A549 (cell line): ENCODE results near the gene PRKN. TPM values are rescaled to one million over a fixed set of nuclear protein-coding genes. Genes with fewer than 3 reads are reported as not detected.
A peak's percentile ranks its signal among the peaks of the same experiment; 100 is the strongest.

Experiments
- ATAC-seq, 2 experiments: fragments of 200-7000 bp in 1 of 2; fragments of >200 bp in 1 of 2; cut with Nextera tagmentation in 1 of 2; cut with Tn5 transposase in 1 of 2; 3 replicates each; pipeline versions ENCODE4 v1.8.0 to v1.9.1; 2018 to 2020; ENCODE audit warnings: mild to moderate bottlenecking in 1 of 2, moderate library complexity in 1 of 2
- CTCF ChIA-PET: fragments of 300-600 bp; sonication (Branson Sonifier 250); formaldehyde crosslinking; extraction: SDS; loops from one replicate; lab custom pipeline; 2021; ENCODE audit warnings: antibody characterized with exemption, inconsistent platforms; lab: Yijun Ruan, JAX
- POLR2A ChIA-PET: fragments of 350-600 bp; formaldehyde crosslinking; extraction: SDS; loops from one replicate; lab custom pipeline; 2021; ENCODE audit warnings: antibody characterized with exemption, inconsistent platforms; lab: Yijun Ruan, JAX
- DNase-seq, 2 experiments: peaks; one replicate each; pipeline versions ENCODE4 v3.0.0 to v3.0.0-alpha.2; 2011 to 2016; ENCODE audit warnings: low read depth in 1 of 2, low spot score in 1 of 2
- FAIRE-seq: peaks from 2 replicates; lab custom pipeline; 2011; peaks lifted over from hg19 to GRCh38; lab: Jason Lieb, UNC
- H3K27ac ChIP-seq, 2 experiments: fragments of >200 bp; sonication (Bioruptor Twin); formaldehyde crosslinking; 3 replicates each; pipeline ENCODE4 v1.5.1; 2016 to 2017
- H3K4me1 ChIP-seq: fragments of >200 bp; sonication (Bioruptor Twin); formaldehyde crosslinking; 3 replicates; pipeline ENCODE4 v1.6.1; 2016
- H3K4me2 ChIP-seq: fragments of >200 bp; sonication (Bioruptor Twin); formaldehyde crosslinking; 3 replicates; pipeline ENCODE4 v1.6.1; 2016
- H3K4me3 ChIP-seq: fragments of >200 bp; sonication (Bioruptor Twin); formaldehyde crosslinking; 3 replicates; pipeline ENCODE4 v1.5.1; 2016
- H3K9me3 ChIP-seq: fragments of >200 bp; sonication (Bioruptor Twin); formaldehyde crosslinking; 3 replicates; pipeline ENCODE4 v1.6.1; 2016
- BCL3 ChIP-seq: fragments of >200 bp; sonication (Bioruptor Twin); formaldehyde crosslinking; IDR thresholded peaks from 3 replicates; pipeline ENCODE4 v1.6.1; 2016
- CHD4 ChIP-seq: fragments of 200-600 bp; sonication (generic); IDR thresholded peaks from 2 replicates; pipeline ENCODE4 v1.6.1; 2016; ENCODE audit warnings: antibody characterized with exemption, mild to moderate bottlenecking, borderline replicate concordance
- EHF ChIP-seq: fragments of 250-450 bp; sonication (Bioruptor Pico); IDR thresholded peaks from 2 replicates; pipeline ENCODE4 v1.5.0; 2020; ENCODE audit warnings: mild to moderate bottlenecking
- EHMT2 ChIP-seq: fragments of 200-600 bp; sonication (generic); IDR thresholded peaks from 2 replicates; pipeline ENCODE4 v1.6.1; 2016; ENCODE audit warnings: antibody characterized with exemption, low read depth, mild to moderate bottlenecking, moderate library complexity
- EP300 ChIP-seq, 2 experiments: fragments of >200 bp; sonication (Bioruptor Twin); formaldehyde crosslinking; IDR thresholded peaks; 2 replicates in 1 of 2; 3 replicates in 1 of 2; pipeline ENCODE4 v1.6.1; 2016 to 2017
- ESRRA ChIP-seq: fragments of 150-350 bp; IDR thresholded peaks from 2 replicates; pipeline ENCODE4 v1.6.1; 2014; ENCODE audit warnings: mild to moderate bottlenecking, low read length, borderline replicate concordance
- FOSB ChIP-seq: fragments of 250-450 bp; sonication (Bioruptor Pico); IDR thresholded peaks from 2 replicates; pipeline ENCODE4 v1.5.0; 2020; ENCODE audit warnings: mild to moderate bottlenecking, moderate library complexity
- FOSL2 ChIP-seq, 2 experiments: fragments of 450-650 bp in 1 of 2; fragments of >200 bp in 1 of 2; sonication (Bioruptor Twin) in 1 of 2; formaldehyde crosslinking; IDR thresholded peaks; 2 replicates each; pipeline versions ENCODE4 v1.5.0 to v1.6.1; 2016 to 2020; ENCODE audit warnings: mild to moderate bottlenecking in 1 of 2, moderate library complexity in 1 of 2
- GATA3 ChIP-seq: IDR thresholded peaks from 2 replicates; pipeline ENCODE4 v1.6.1; 2012; ENCODE audit warnings: borderline replicate concordance
- HDAC2 ChIP-seq: fragments of 200-600 bp; sonication (generic); IDR thresholded peaks from 2 replicates; pipeline ENCODE4 v1.6.1; 2016
- HOXB5 ChIP-seq: fragments of 250-450 bp; sonication (Bioruptor Pico); IDR thresholded peaks from 2 replicates; pipeline ENCODE4 v1.5.0; 2020; ENCODE audit warnings: mild to moderate bottlenecking, moderate library complexity
- MAFK ChIP-seq: fragments of 450-650 bp; IDR thresholded peaks from 2 replicates; pipeline ENCODE4 v1.6.1; 2014; ENCODE audit not compliant: partially characterized antibody
- MAX ChIP-seq: IDR thresholded peaks from 2 replicates; pipeline ENCODE4 v1.6.1; 2012
- MAZ ChIP-seq: fragments of 150-350 bp; IDR thresholded peaks from 2 replicates; pipeline ENCODE4 v1.6.1; 2014; ENCODE audit warnings: antibody characterized with exemption, low read depth, low read length, borderline replicate concordance
- MYC ChIP-seq: IDR thresholded peaks from 2 replicates; pipeline ENCODE4 v1.6.1; 2012; ENCODE audit warnings: mild to moderate bottlenecking, inconsistent platforms, low read length, improper control_type of control experiment, borderline replicate concordance
- RFX5 ChIP-seq: fragments of 450-650 bp; IDR thresholded peaks from 2 replicates; pipeline ENCODE4 v1.7.1; 2014; ENCODE audit warnings: antibody characterized with exemption, mild to moderate bottlenecking, moderate library complexity
- SMC3 ChIP-seq: fragments of >200 bp; sonication (Bioruptor Twin); formaldehyde crosslinking; IDR thresholded peaks from 3 replicates; pipeline ENCODE4 v1.6.1; 2018; ENCODE audit warnings: inconsistent platforms
- ZC3H11A ChIP-seq: fragments of 450-650 bp; IDR thresholded peaks from 2 replicates; pipeline ENCODE4 v1.6.1; 2014; ENCODE audit warnings: antibody characterized with exemption, mild to moderate bottlenecking
- ZSCAN20 ChIP-seq: fragments of 250-450 bp; sonication (Bioruptor Pico); IDR thresholded peaks from 2 replicates; pipeline ENCODE4 v1.8.0; 2022; ENCODE audit warnings: mild to moderate bottlenecking, moderate library complexity
- WGBS: methylation state at CpG from one replicate; pipeline ENCODE4 v1.1.6; 2017; ENCODE audit errors: missing lambda C conversion rate; 5-methylcytosine and 5-hydroxymethylcytosine counted together
- polyA plus RNA-seq, 4 experiments: library from polyadenylated mRNA; depleted of rRNA in 3 of 4; stranded (reverse); fragments of >200 nt; fragmentation: RNase III in 1 of 4; extraction: RNeasy Plus Mini Kit Qiagen cat#74134 plus additional on column Dnase treatment in 1 of 4; gene quantifications; 2 replicates in 3 of 4; 3 replicates in 1 of 4; pipeline ENCODE4 v1.2.3, GENCODE V29; 2011 to 2017
- TF ChIP-seq, protein P1 (sequence below): fragments of 250-450 bp; sonication (Bioruptor Pico); IDR thresholded peaks from 2 replicates; pipeline ENCODE4 v1.5.0; 2020; ENCODE audit warnings: low read depth, mild to moderate bottlenecking, moderate library complexity
- TF ChIP-seq, protein P2 (sequence below): fragments of 150-350 bp; IDR thresholded peaks from 2 replicates; pipeline ENCODE4 v1.6.1; 2014; ENCODE audit warnings: low read depth, mild to moderate bottlenecking, low read length

PRKN gene
- polyA plus RNA-seq, 2 of the 4 experiments (the other 2 are of a cell fraction), result 0.36 to 0.39 TPM

DNA sequence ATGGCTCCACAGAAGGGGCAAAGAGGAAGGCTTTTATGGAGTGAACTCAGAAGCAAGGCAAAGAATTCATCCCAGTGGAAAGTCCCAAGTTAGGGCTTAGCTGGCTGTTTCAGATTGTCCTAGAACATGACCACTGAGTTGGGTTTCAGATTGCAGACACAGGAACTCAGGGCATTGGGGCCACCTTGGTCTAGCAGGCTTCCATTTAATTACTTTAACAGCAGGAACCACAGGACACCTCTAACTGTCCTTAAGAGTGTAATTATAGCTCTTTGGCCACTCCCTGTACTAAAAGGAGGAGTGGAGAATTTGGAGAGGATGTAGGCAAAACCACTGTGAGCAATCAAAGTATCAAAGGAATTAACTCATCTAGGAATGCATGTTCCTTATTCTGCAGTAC is 1303.1 kb downstream of the PRKN start:
- H3K4me2 ChIP-seq, result no peak overlapping the region
- ChIA-PET POLR2A (no interaction called here), CTCF (interaction anchor here (0.6 to 2.7 kb wide), 2 partner anchors 74 to 645 kb away, joined by 4 to 8 read pairs; no protein-coding TSS in a partner anchor)
- H3K27ac ChIP-seq, result peak overlapping the region in 1 of 2 experiments; percentile 55; a peak in 2 of 6 replicates
- ATAC-seq (no peak), FAIRE-seq (no peak), DNase-seq (no peak)
- peaks cover 14% of the 10 kb centered on the region for H3K4me1 ChIP-seq
- H3K4me3 ChIP-seq, result no peak overlapping the region
- TF ChIP-seq GATA3 (no peak), MAFK (no peak), HDAC2 (no peak), MYC (no peak), RFX5 (no peak), ZC3H11A (no peak), CHD4 (no peak), MAX (no peak), HOXB5 (CRISPR knock-in tag) (no peak), ESRRA (no peak), EHF (CRISPR knock-in tag) (no peak), EP300 (IDR thresholded peaks at IDR 0.05) (no peak), EHMT2 (no peak), FOSL2 (IDR thresholded peaks at IDR 0.05) (no peak), FOSL2 (CRISPR knock-in tag; IDR thresholded peaks at IDR 0.05) (no peak), FOSB (CRISPR knock-in tag) (no peak), BCL3 (no peak)
- TF ChIP-seq, protein P1, sequence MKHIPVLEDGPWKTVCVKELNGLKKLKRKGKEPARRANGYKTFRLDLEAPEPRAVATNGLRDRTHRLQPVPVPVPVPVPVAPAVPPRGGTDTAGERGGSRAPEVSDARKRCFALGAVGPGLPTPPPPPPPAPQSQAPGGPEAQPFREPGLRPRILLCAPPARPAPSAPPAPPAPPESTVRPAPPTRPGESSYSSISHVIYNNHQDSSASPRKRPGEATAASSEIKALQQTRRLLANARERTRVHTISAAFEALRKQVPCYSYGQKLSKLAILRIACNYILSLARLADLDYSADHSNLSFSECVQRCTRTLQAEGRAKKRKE, result no peak
- no peaks in the 10 kb centered on the region; the same call in 2 of the 3 replicates for H3K9me3 ChIP-seq

GRCh38 chr6:161422710-161423680 is 1304.6 kb downstream of the PRKN start:
- 62% methylated on average over 15 of the region's 16 CpGs for WGBS
- CTCF ChIA-PET, result interaction anchor here (1.0 to 2.7 kb wide), 4 partner anchors 24 to 197 kb away, joined by 3 to 8 read pairs (median 5); no protein-coding TSS in a partner anchor
- TF ChIP-seq SMC3 (no peak), MAX (peak; percentile 56; the same call in 1 of the 2 replicates), ZSCAN20 (CRISPR knock-in tag) (no peak), MAZ (no peak)
- TF ChIP-seq, protein P2, sequence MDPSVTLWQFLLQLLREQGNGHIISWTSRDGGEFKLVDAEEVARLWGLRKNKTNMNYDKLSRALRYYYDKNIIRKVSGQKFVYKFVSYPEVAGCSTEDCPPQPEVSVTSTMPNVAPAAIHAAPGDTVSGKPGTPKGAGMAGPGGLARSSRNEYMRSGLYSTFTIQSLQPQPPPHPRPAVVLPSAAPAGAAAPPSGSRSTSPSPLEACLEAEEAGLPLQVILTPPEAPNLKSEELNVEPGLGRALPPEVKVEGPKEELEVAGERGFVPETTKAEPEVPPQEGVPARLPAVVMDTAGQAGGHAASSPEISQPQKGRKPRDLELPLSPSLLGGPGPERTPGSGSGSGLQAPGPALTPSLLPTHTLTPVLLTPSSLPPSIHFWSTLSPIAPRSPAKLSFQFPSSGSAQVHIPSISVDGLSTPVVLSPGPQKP, result no peak
- POLR2A ChIA-PET, result no interaction called here
- Histone ChIP-seq H3K27ac (peak overlapping the region in 1 of 2 experiments; percentile 74; a peak in 4 of 6 replicates), H3K4me3 (no peak overlapping the region), H3K4me1 (peaks cover 17% of the 10 kb centered on the region), H3K9me3 (no peaks in the 10 kb centered on the region; the same call in 2 of the 3 replicates), H3K4me2 (peak overlapping the region; percentile 43)
- FAIRE-seq (no peak), ATAC-seq (peak in 1 of 2 experiments; percentile 42; a peak in 3 of 6 replicates), DNase-seq (peak in 1 of 2 experiments; percentile 25)
